ENCODE data around the gene PLEKHM2.
"Not testable (repeated sequence)": the region's sequence is repeated elsewhere in the genome, so short reads cannot be mapped to it uniquely, and the experiment has no call there.

Gene PLEKHM2

GRCh38 chr1:15678578-15678977, 5.5 kb upstream of the PLEKHM2 start:
- no peak for DNase-seq

GRCh38 chr1:15680131-15680530, 4.0 kb upstream of the PLEKHM2 start:
- DNase-seq, result no peak

GRCh38 chr1:15680561-15681348, 3.4 kb upstream of the PLEKHM2 start:
- no peak for DNase-seq

- no peak for DNase-seq
Measured at GRCh38 chr1:15681349-15682292, 2.5 kb upstream of the PLEKHM2 start.

- DNase-seq, result no peak
Measured at GRCh38 chr1:15682936-15683341, 1.2 kb upstream of the PLEKHM2 start.

- DNase-seq, result no peak
Measured at GRCh38 chr1:15683345-15684039, 628 bp upstream of the PLEKHM2 start.

GRCh38 chr1:15684468-15685291, 560 bp downstream of the PLEKHM2 start:
- no peak for DNase-seq

- DNase-seq, result no peak
Measured at GRCh38 chr1:15685820-15686219, 1.7 kb downstream of the PLEKHM2 start.

- no peak for DNase-seq
Measured at GRCh38 chr1:15687446-15687845, 3.3 kb downstream of the PLEKHM2 start.

GRCh38 chr1:15690317-15690716, 6.2 kb downstream of the PLEKHM2 start:
- DNase-seq, result no peak

GRCh38 chr1:15691434-15692032, 7.4 kb downstream of the PLEKHM2 start:
- no peak for DNase-seq

- DNase-seq, result no peak
Measured at GRCh38 chr1:15692121-15692682, 8.1 kb downstream of the PLEKHM2 start.

GRCh38 chr1:15693371-15693770, 9.3 kb downstream of the PLEKHM2 start:
- no peak for DNase-seq

GRCh38 chr1:15696956-15697521, 12.9 kb downstream of the PLEKHM2 start:
- DNase-seq, result no peak

- DNase-seq, result no peak
Measured at GRCh38 chr1:15698201-15698600, 14.1 kb downstream of the PLEKHM2 start.

- not testable (repeated sequence) for DNase-seq
Measured at GRCh38 chr1:15699321-15699720, 15.2 kb downstream of the PLEKHM2 start.

- no peak for DNase-seq
Measured at GRCh38 chr1:15700508-15700907, 16.4 kb downstream of the PLEKHM2 start.

GRCh38 chr1:15701784-15702183, 17.7 kb downstream of the PLEKHM2 start:
- no peak for DNase-seq

GRCh38 chr1:15702722-15703550, 18.8 kb downstream of the PLEKHM2 start:
- DNase-seq, result no peak

- no peak for DNase-seq
Measured at GRCh38 chr1:15703562-15703961, 19.4 kb downstream of the PLEKHM2 start.

All from NCI-H446 treated with DMSO at 0.1 percent for 48 hours (cell line).